Activated CD8-positive, alpha-beta memory T cell treated with anti-CD3 and anti-CD28 coated beads for 1 hour (primary cell): ENCODE measurements around the gene NCAPD2.
"Not testable (repeated sequence)": the region's sequence is repeated elsewhere in the genome, so short reads cannot be mapped to it uniquely, and the experiment has no call there.

Source experiments
- DNase-seq, 2 donors: peaks; one replicate each; pipeline ENCODE4 v3.0.0-alpha.2; 2020; ENCODE audit warnings: low read depth in 1 of 2; ENCODE audit errors: extremely low read depth in 1 of 2

The NCAPD2 gene

DNA sequence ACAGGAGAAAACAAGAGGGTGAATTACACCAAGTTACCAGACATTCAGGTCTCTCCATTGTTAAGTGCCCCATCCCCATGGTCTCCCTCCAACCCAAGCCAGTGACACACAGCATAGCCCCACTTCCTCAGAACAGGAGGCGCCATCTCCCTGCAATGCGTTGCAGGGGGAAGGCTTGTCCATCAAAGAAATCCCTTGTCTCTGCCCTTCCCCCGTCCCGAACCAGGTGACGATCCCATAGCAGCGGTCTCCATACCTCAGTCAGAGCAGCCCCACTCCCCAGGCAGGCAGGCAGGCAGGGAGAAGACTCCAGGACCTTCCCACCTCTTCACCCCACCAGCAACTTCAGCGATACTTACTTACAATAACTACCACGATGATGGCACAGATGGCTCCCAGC lies 29.4 kb upstream of the NCAPD2 start:
- no peak for DNase-seq

DNA sequence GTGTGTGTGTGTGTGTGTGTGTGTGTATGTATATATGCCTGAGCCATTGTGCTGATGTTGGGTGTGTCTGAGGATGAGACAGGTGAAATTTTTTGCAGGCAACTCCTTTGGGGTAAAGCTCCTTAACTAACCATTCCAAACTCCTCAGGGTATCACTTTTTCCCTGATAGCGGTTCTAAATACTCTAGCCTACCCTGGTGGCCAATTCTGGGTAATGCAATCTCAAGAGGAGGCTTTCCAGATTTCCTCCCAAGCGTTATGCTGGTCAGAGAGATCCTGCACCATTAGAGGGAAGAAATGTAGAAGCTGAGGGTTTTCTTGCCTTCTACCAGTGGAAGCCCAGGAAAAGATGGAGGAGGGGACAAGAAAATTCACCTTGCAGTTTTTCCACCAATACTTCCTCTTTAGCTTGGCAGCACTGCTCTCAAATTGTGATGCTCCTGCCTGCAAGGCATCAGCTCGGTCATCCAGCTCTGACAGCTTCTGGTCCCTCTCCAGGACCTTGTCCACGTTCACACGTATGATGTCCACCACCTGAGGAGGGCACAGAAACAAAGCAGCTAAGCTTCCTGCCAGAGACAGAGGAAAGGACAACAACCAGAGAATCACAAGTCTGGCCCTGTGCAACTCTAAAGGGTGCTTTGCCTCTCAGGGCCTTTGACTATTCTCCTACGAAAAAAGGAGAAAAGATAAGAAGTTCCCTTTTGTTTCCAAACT lies 28.3 kb upstream of the NCAPD2 start:
- DNase-seq, result no peak

DNA sequence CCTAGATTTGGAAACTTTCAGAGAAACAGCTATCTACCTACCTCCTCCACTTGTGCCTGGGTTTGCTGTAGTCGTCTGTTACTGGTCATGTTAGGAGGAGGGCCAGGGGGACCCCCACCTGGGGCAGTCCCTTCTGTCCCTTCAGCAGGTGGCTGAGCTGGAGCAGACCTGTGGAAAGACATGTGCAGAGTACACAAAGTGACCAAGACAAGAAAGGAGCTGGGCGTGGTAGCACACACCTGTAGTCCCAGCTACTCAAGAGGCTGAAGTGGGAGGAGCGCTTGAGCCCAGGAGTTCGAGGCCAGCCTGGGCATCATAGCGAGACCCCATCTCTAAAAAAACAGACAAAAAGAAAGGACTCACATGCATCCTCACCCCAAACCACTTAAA lies 27.7 kb upstream of the NCAPD2 start:
- DNase-seq, result no peak

DNA sequence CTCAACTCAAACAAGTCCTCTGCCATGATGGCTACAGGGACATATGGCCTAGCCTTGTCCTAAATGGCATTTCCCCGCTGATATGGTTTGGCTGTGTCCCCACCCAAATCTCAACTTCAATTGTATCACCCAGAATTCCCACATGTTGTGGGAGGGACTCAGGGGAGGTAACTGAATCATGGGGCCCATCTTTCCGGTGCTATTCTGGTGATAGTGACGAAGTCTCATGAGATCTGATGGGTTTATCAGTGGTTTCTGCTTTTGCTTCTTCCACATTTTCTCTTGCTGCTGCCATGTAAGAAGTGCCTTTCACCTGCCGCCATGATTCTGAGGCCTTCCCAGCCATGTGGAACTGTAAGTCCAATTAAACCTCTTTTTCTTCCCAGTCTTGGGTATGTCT lies 27.2 kb upstream of the NCAPD2 start:
- not testable (repeated sequence) for DNase-seq

DNA sequence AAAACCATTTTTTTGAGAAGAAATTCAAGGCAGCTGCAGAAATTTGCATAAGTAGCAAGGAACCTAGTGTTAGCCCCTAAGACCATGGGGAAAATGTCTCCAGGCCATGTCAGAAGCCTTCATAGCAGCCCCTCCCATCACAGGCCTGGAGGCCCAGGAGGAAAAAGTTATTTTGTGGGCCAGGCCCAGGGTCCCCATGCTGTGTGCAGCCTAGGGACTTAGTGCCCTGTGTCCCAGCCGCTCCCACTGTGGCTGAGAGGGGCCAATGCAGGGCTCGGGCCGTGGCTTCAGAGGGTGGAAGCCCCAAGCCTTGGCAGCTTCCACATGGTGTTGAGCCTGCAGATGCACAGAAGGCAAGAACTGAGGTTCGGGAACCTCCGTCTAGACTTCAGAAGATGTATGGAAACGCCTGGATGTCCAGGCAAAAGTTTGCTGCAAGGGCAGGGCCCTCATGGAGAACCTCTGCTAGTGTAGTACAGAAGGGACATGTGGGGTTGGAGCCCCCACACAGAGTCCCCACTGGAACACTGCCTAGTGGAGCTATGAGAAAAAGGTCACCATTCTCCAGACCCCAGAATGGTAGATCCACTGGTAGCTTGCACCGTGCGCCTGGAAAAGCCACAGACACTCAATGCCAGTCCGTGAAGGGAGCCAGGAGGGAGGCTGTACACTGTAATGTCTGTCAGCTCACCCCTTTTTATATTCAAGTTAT lies 26.2 kb upstream of the NCAPD2 start:
- DNase-seq, result not testable (repeated sequence)

DNA sequence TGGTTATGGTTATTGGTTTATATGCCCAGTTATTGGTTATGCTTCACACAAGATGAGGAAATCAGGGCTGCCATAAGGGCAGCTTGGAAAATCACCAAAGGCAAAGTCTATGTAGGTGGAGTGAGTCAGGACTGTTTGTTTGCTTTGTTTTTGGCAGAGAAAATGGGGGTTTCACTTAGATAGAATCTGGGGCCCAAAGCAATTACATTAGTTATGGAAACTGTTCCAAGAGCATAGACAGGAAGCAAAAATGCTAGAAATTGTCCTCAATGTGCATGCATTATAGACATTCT lies 25.7 kb upstream of the NCAPD2 start:
- no peak for DNase-seq

DNA sequence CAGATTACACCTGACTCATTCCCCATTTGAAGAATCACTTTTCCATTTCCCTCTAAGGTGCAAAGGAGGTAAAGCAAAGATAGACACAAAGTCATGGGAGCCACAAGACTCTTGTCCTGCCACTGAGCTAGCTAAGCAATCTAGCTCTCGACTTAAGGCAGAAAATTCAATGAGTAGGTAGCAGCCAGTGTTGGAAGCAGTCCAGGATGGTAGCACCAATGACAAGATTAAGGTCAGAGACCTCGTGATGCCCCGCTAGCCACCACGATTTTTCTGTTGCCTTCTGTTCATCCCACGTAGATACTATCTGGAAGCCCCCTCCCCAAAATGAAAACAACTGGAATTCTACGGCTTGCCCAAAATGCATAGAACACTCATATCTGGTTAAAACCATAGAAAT lies 24.8 kb upstream of the NCAPD2 start:
- DNase-seq, result no peak

DNA sequence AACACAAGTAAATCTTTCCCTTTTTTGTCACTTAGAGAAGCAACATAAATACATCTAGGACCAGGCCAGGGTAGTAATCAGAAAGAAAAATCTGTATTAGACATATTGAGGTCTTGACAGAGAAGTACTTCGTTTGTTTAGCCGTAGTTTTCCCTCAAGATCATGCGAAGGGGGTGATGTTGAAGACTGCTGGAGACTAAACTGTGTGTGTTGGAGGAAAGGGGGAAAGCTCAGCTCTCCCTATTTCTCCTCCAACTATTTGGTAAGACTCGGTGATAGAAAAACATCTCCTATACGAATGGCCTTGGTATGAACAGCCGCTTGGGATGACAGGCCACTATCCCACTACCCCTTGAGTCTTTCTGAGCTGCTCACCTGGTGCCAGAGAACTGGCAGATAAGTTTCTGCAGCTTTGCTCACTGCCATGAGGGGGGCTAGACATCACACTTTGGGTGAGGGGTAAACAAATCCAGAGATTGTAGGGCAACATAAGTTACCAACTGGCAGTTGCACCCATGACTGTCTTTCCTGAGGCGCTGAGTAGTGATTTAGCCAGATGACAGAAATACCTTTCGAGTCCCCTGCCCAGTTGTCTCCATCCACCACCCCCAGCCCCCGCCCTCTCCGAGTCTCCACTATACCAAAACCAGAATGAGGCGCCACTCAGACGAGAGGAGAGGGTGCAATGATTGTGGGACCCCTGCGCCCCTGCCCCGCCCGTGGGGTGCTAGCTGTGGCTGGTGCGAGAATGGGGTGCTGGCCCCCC lies 24.1 kb upstream of the NCAPD2 start:
- no peak for DNase-seq

DNA sequence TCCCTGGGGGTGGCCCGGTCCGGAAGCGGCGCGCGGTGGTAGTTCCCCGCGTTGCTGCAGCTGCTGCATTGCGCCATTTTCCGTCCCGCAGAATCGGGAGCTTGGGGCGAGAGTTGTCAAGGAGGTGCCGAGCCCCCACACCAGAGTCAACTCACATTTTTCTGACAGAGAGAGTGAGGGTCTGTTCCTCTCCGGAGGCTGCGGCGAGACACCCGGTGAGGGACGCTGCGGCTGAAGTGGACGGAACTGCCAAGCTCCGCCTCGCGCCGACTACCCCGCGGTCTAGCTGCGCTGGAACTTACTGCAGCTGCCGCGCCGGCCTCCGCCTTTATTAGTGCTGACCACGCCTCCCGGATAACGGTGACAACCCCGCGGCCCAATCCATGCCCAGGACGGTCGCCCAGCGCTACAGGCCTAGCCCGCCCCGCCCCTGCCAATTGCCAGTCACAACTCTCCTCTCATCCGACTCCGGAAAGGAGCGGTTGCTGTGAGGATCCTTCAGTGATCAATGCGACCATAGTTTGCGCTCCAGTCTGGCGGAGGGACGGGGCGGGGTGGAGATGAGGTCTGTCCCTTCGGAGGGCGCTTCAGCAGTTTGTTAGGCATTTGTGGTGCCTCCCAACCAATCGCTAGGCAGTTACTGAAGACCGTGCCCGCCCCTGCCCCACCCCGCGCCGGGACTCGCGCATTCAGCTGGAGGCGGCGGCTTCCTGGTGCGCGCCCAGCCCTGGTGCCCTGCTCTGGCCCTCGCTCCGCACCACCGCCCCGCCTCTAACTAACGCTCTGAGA lies 23.3 kb upstream of the NCAPD2 start, which contains the start of gene VAMP1:
Gene VAMP1, minus strand, starts transcription at position 303 of the 789 bp plus-strand sequence. Its CDS starts 146 bp downstream, at position 157.
- DNase-seq, result peak; percentile 94 to 96

DNA sequence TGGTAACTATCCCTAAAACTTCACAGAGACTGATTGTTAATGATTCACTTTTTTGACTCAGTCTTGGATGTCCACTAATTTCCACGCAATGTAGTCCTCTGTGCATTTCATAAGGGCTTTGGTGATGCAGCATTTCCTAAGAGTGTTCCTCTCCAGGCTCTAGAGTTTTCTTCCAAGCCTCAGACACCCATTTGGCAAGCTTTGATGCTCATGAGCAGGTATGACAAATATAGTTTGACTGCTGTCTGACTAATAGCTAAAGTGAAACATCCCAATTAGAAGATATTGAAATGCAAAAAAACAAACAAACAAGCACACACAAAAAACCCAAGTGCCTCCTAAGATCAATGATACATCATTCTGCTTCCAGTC lies 21.9 kb upstream of the NCAPD2 start:
- no peak for DNase-seq

DNA sequence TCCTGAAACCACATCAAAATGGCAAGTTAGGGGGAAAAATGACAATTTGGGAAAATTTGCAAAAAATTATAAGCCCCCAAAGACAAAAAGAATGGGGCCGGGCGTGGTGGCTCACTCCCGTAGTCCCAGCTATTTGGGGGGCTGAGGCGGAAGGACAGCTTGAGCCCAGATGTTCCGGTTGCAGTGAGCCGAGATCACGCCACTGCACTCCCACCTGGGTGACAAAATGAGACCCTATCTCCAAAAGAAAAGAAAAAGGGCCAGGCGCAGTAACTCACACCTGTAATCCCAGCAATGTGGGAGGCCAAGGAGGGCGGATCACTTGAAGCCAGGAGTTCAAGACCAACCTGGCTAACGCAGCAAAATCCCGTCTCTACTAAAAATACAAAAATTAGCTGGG lies 21.4 kb upstream of the NCAPD2 start:
- no peak for DNase-seq

DNA sequence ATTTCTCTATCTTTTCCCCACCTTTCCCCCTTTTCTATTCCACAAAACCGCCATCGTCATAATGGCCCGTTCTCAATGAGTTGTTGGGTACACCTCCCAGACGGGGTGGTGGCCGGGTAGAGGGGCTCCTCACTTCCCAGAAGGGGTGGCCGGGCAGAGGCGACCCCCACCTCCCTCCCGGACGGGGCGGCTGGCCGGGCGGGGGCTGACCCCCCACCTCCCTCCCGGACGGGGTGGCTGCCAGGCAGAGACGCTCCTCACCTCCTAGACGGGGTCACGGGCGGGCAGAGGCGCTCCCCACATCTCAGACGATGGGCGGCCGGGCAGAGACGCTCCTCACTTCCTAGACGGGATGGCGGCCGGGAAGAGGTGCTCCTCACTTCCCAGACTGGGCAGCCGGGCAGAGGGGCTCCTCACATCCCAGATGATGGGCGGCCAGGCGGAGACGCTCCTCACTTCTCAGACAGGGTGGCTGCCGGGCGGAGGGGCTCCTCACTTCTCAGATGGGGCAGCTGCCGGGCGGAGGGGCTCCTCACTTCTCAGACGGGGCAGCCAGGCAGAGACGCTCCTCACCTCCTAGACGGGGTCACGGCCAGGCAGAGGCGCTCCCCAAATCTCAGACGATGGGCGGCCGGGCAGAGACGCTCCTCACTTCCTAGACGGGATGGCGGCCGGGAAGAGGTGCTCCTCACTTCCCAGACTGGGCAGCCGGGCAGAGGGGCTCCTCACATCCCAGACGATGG lies 18.5 kb upstream of the NCAPD2 start:
- not testable (repeated sequence) for DNase-seq

DNA sequence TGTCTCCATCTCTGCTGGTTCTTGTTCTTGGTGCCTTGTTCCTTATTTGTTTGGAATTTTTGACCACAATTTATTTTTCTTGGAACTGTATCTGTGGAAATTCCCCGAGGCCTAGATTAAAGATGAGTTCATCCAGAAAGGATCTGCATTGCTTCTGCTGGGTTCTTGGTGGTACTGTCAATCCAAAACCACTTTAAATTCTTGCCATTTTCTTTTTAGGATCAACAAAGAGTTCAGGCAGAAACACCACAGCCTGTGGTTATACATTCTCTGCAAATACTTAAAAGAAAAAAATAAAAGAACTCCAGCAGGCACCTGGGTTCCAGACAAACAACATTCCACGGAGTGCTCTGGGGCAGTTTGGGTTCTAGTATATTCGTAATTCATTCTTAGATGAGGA lies 17.4 kb upstream of the NCAPD2 start:
- no peak for DNase-seq

DNA sequence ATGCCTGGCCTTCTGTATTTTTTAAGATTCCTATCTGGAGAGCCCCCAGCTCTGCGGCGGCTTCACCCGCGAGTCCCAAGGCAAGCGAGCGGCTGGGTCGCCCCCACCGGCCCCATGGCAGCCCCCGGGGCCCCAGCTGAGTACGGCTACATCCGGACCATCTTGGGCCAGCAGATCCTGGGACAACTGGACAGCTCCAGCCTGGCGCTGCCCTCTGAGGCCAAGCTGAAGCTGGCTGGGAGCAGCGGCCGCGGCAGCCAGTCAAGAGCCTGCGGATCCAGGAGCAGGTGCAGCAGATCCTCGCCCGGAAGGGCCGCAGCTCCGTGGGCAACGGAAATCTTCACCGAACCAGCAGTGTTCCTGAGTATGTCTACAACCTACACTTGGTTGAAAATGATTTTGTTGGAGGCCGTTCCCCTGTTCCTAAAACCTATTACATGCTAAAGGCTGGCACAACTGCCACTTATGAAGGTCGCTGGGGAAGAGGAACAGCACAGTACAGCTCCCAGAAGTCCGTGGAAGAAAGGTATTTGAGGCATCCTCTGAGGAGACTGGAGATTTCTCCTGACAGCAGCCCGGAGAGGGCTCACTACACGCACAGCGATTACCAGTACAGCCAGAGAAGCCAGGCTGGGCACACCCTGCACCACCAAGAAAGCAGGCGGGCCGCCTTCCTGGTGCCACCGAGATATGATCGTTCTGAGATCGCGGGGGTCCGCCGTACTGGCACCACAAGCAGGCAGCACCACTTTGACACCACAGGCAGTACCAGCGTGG lies 16.1 kb upstream of the NCAPD2 start:
- DNase-seq, result not testable (repeated sequence)

DNA sequence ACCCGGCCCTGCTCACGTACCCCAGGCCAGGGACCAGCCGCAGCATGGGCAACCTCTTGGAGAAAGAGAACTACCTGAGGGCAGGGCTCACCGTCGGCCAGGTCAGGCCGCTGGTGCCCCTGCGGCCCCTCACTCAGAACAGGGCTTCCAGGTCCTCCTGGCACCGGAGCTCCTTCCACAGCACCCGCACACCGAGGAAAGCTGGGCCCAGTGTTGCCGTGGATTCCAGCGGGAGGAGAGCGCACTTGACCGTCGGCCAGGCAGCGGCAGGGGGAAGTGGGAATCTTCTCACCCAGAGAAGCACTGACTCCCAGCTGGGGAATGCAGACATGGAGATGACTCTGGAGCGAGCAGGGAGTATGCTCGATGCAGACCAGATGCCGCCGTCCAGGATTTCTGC lies 15.5 kb upstream of the NCAPD2 start:
- DNase-seq, result no peak

DNA sequence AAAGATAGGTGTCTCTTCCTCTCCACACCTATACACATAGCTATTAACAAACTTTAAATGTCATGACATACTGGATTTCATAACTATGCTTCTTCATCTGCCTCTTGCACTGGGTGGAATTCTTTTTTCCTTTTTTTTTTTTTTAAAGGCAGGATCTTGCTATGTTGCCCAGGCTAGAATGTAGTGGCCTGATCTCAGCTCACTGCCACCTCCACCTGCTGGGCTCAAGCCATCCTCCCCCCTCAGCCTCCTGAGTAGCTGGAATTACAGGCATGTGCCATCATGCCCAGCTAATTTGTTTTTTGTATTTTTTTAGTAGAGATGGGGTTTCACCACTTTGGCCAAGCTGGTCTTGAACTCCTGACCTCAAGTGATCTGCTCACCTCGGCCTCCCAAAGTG lies 5.7 kb upstream of the NCAPD2 start:
- DNase-seq, result no peak

DNA sequence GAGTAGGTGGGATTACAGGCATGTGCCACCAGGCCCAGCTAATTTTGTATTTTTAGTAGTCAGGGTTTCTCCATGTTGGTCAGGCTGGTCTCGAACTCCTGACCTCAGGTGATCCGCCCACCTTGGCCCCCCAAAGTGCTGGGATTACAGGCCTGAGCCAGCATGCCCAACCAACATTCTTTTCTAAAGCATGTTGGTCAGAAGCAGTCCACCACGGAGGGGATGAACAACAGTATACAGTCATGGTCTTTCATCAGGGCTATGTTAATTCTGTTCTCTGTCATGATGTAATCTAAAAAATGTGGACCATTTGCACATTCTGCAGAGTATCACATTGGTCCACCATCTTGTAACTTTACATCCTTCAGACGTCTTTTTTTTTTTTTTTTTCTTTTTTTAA lies 4.5 kb upstream of the NCAPD2 start:
- DNase-seq, result no peak

DNA sequence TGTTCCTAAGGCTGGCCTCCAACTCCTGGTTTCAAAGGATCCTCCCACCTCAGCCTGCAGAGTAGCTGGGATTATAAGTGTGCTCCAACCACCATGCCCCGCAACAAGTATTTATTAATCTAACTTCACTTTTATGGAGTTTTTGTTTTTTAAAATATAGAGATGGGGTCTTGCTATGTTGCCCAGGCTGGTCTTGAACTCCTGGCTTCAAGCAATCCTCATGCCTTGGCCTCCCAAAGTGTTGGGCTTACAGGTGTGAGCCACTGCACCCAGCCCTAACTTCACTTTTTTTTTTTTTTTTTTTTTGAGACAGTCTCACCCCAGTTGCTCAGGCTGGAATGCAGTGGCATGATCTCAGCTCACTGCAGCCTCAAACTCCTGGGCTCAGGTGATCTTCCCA lies 3.2 kb upstream of the NCAPD2 start:
- DNase-seq, result not testable (repeated sequence)

DNA sequence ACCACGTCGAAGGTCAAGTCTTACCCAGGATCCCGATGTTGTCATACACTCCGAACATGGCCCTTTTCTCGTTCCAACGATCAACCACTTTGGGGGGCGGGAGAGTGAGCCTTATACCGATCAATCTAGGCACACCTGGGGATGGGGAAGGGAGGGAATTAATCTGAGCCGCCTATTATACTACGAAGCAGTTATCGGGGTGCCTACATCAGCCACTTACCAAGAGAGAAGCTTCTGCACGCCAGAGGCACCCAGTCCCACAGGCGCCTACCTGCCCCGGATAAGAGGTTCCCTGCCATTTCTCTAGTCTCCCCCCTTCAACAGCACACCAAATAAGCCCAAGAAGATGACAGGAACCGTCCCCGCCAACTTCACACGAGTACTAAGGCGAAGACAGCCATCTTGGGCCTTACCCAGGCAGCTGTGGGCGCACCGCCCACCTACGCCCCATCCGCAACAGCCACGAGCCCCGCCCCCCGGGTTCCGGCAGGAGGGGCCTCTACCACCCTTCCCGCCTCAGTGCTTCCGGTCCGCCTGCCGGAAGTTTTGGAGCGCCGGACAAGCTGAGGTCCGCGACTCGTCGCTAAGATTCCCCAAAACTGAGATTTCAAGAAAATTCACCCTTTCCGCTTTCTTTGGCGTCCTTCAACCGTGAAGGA lies 935 bp upstream of the NCAPD2 start, which contains the start of gene MRPL51:
Gene MRPL51, minus strand, starts transcription at position 425 of the 659 bp plus-strand sequence. Its CDS starts 126 bp downstream, at position 299.
- DNase-seq, result peak; percentile 83 to 99
